ENCODE data around the gene MAP9.

DNA sequence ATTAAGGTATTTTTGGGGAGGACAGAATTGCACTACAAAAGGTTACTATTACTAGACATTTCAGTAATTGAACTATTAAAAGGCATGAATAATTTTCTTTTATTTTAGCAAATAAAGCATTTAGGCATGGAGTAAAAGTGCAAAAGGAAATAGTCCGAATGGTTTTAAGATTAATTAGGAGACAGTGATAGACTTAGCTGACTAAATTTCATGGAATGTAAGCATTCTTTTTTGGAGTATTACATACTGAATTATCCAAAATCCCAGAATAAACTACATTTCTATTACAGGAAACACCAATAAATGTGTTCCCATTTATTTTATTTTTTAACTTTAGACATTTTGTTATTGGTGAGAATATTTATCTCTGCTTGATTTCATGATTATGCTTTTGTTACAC, 30.7 kb upstream of the MAP9 start:
- TF ChIP-seq POLR2AphosphoS5 (IDR thresholded peaks at IDR 0.05; ENCODE audit: low read depth, low read length) (no peak), USF1 (IDR thresholded peaks at IDR 0.05; ENCODE audit: borderline replicate concordance, low read depth) (no peak), TAF1 (IDR thresholded peaks at IDR 0.05; ENCODE audit: borderline replicate concordance, low read depth, low read length) (no peak), FOSL2 (IDR thresholded peaks at IDR 0.05; ENCODE audit: borderline replicate concordance, low read depth) (no peak)
- TF ChIP-seq, protein P1, sequence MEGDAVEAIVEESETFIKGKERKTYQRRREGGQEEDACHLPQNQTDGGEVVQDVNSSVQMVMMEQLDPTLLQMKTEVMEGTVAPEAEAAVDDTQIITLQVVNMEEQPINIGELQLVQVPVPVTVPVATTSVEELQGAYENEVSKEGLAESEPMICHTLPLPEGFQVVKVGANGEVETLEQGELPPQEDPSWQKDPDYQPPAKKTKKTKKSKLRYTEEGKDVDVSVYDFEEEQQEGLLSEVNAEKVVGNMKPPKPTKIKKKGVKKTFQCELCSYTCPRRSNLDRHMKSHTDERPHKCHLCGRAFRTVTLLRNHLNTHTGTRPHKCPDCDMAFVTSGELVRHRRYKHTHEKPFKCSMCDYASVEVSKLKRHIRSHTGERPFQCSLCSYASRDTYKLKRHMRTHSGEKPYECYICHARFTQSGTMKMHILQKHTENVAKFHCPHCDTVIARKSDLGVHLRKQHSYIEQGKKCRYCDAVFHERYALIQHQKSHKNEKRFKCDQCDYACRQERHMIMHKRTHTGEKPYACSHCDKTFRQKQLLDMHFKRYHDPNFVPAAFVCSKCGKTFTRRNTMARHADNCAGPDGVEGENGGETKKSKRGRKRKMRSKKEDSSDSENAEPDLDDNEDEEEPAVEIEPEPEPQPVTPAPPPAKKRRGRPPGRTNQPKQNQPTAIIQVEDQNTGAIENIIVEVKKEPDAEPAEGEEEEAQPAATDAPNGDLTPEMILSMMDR (IDR thresholded peaks at IDR 0.05), result no peak
